Upper lobe of left lung (tissue), 4 donors: ENCODE results near the gene TIGIT.

Experiments used
- POLR2A ChIP-seq, 4 donors: fragments of 450-650 bp; IDR thresholded peaks; one replicate each; pipeline ENCODE4 v1.5.1; 2016 to 2017; ENCODE audit warnings: antibody characterized with exemption in 4 of 4, mild to moderate bottlenecking in 2 of 4
- TF ChIP-seq, protein P1 (sequence below), 6 experiments: fragments of 450-650 bp in 4 of 6; fragments of 200-600 bp in 2 of 6; sonication (generic) in 2 of 6; IDR thresholded peaks; one replicate each; pipeline ENCODE4 v1.5.1; 2016 to 2019; ENCODE audit warnings: antibody characterized with exemption in 6 of 6

- TF ChIP-seq, protein P1, sequence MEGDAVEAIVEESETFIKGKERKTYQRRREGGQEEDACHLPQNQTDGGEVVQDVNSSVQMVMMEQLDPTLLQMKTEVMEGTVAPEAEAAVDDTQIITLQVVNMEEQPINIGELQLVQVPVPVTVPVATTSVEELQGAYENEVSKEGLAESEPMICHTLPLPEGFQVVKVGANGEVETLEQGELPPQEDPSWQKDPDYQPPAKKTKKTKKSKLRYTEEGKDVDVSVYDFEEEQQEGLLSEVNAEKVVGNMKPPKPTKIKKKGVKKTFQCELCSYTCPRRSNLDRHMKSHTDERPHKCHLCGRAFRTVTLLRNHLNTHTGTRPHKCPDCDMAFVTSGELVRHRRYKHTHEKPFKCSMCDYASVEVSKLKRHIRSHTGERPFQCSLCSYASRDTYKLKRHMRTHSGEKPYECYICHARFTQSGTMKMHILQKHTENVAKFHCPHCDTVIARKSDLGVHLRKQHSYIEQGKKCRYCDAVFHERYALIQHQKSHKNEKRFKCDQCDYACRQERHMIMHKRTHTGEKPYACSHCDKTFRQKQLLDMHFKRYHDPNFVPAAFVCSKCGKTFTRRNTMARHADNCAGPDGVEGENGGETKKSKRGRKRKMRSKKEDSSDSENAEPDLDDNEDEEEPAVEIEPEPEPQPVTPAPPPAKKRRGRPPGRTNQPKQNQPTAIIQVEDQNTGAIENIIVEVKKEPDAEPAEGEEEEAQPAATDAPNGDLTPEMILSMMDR (IDR thresholded peaks at IDR 0.05) = no peak
- TF ChIP-seq POLR2A (IDR thresholded peaks at IDR 0.05) = no peak
Measured at GRCh38 chr3:114274929-114275328, 18.9 kb upstream of the TIGIT start.
